Activated CD4-positive, alpha-beta T cell treated with anti-CD3 and anti-CD28 coated beads, Interleukin-10, Interleukin-2, amounts not matched to agents 100 ng/mL and 50 ng/mL, durations not matched to agents 16 hours and 8 hours (primary cell): ENCODE data around the gene ACSM6.

Experiments
- DNase-seq: peaks from one replicate; pipeline ENCODE4 v3.0.0-alpha.2; 2020

Gene ACSM6

DNA sequence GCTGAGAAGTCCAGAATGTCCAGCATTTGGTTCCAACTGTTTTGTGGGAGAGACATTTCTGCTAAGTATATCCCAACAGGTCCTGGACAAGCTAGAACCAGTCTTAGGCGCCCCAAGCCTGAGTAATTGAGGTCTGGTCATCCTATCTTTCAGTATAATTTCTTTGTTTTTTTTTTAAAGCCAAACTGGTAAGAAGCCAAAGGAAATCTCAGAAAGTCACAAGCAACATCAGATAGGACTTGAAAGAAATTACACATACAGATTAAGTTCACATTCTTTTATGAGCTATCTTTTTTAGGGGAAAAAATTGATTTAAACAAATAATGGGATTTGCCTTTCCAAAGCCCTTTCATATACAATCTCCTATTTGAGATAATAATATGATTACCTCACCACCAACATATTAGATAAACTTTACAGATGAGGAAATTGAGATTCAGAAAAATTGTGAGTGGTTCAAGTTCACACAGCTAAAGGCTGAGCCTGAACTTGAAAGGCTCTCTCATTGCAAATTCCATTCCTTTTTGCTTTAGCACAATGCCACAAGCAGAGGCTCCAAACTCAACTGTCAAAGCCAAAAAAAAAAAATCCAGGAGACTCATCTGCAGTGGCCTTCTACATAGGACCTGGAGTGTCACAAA, 81.8 kb downstream of the ACSM6 start:
- no peak for DNase-seq

DNA sequence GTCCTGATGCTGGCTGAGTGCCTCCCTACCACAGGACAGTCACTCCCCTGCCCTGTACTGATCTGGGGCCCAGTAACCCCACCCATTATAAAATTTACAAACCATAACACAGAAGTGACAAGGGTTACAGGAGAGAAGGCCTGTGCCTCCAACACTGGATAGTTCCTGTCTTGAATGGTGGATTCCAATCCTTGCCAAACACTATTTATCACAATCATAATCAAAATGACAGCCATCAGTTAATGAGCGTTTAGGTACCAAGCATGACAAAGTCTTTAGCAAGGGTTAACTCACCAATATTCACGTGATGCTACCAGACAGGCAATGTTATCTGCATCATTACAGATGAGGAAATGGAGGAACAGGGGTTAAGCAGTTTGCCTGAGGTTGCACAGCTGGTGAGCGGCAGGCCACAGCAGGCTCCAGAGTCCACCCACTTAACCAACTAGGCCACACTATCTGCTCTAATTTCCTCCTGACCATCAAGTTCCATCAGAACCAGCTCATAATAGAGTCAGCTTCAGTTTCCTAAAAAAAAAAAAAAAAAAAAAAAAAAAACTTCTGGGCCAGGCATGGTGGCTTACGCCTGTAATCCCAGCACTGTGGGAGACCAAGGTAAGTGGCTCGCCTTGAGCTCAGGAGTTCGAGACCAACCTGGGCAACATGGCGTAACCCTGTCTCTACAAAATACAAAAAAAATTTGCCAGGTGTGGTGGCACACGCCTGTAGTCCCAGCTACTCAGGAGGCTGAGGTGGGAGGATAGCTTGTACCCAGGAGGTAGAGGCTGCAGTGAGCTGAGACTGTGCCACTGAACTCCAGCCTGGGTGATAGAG, 82.5 kb downstream of the ACSM6 start:
- DNase-seq = no peak

DNA sequence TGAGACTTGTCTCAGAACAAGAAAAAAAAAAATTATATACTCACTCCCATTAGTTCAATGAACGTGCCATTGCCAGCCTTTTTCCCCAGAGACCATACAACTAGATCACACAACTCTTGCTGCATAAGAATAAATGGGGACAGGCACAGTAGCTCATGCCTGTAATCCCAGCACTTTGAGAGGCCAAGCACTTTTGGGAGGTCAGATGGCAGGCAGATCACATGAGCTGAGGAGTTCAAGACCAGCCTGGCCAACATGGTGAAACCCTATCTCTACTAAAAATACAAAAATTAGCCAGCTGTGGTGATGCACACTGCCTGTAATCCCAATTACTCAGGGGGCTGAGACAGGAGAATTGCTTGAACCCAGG, 83.1 kb downstream of the ACSM6 start:
- DNase-seq = no peak

DNA sequence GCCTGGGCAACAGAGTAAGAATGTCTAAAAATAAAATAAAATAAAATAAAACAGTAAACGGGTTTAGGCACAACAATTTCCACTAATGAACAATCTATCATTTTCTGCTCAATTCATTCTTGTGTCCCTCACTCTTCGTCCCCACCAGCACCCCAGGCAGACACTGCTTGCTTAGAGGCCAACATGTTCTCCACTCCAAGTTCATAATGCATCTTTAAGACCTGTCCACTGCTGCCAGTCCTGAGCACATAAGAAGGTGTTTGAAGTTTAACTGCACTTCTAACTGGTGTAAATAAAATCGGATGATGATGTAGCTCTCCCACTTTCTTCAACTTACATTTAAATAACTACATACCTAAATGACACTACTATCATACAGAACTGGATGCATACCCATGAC, 83.6 kb downstream of the ACSM6 start:
- DNase-seq = no peak
